Parathyroid adenoma (tissue), 2 donors: ENCODE results near the gene AHSP.
"Not testable (repeated sequence)": the region's sequence is repeated elsewhere in the genome, so short reads cannot be mapped to it uniquely, and the experiment has no call there.

ENCODE experiments used
- H2AFZ ChIP-seq: fragments of 300-600 bp; sonication (generic); one replicate; pipeline ENCODE4 v1.7.0; 2017; ENCODE audit warnings: antibody characterized with exemption, mild to moderate bottlenecking
- H3K27ac ChIP-seq: fragments of 300-600 bp; sonication (generic); one replicate; pipeline ENCODE4 v1.7.0; 2017
- H3K27me3 ChIP-seq: fragments of 300-600 bp; sonication (generic); one replicate; pipeline ENCODE4 v1.7.0; 2017; ENCODE audit warnings: low read length; ENCODE audit not compliant: control insufficient read depth, insufficient read depth
- H3K36me3 ChIP-seq: fragments of 300-600 bp; sonication (generic); one replicate; pipeline ENCODE4 v1.7.0; 2017; ENCODE audit warnings: low read length; ENCODE audit not compliant: control insufficient read depth, insufficient read depth
- H3K4me1 ChIP-seq: fragments of 300-600 bp; sonication (generic); one replicate; pipeline ENCODE4 v1.7.0; 2017; ENCODE audit warnings: control low read depth
- H3K4me2 ChIP-seq: fragments of 300-600 bp; sonication (generic); one replicate; pipeline ENCODE4 v1.7.0; 2017; ENCODE audit warnings: low read length
- H3K4me3 ChIP-seq: fragments of 300-600 bp; sonication (generic); one replicate; pipeline ENCODE4 v1.7.0; 2017; ENCODE audit warnings: low read depth, low read length
- H3K79me2 ChIP-seq: fragments of 300-600 bp; sonication (generic); one replicate; pipeline ENCODE4 v1.7.0; 2017; ENCODE audit warnings: control low read depth
- H3K9ac ChIP-seq: fragments of 300-600 bp; sonication (generic); one replicate; pipeline ENCODE4 v1.7.0; 2017; ENCODE audit warnings: mild to moderate bottlenecking
- H3K9me3 ChIP-seq: fragments of 300-600 bp; sonication (generic); one replicate; pipeline ENCODE4 v1.7.0; 2017; ENCODE audit warnings: low read length; ENCODE audit not compliant: control insufficient read depth
- TF ChIP-seq, protein P1 (sequence below): fragments of 300-600 bp; sonication (generic); IDR thresholded peaks from one replicate; pipeline ENCODE4 v1.7.0; 2017; ENCODE audit warnings: antibody characterized with exemption, mild to moderate bottlenecking
- donor health status: primary hyperparathyroidism.

Gene AHSP

DNA sequence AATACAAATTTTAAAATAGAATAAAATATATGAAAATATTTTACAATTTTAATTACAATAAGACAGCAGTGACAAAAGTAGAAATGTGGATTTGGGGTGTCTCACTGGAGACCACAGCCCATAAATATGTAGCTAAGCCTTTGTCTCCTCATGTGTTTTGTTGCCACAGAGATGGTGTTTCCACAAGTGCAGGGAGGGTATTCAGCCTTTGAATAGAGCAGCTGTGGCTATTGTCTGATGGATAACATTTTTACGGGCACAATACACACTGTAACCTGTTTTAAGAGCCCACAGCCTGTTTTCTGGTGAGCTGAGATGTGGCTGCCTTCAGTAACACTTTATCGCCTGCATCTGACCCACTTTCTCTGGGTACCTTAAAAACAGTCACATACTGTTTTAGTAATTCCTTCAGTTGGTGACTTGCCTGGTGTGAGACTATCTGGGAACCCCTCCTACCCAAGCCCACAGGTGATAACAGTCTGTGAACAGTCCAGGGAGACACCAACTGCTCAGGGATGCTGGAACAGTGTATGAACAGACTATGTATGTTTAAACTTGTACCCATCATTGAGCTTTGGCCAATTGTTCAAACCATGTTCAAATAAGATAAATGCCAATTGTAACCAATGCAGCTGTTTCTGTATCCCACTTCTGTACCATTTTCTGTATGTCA is 7.8 kb upstream of the AHSP start:
- no peaks in the 10 kb centered on the region for H3K79me2 ChIP-seq
- TF ChIP-seq, protein P1, sequence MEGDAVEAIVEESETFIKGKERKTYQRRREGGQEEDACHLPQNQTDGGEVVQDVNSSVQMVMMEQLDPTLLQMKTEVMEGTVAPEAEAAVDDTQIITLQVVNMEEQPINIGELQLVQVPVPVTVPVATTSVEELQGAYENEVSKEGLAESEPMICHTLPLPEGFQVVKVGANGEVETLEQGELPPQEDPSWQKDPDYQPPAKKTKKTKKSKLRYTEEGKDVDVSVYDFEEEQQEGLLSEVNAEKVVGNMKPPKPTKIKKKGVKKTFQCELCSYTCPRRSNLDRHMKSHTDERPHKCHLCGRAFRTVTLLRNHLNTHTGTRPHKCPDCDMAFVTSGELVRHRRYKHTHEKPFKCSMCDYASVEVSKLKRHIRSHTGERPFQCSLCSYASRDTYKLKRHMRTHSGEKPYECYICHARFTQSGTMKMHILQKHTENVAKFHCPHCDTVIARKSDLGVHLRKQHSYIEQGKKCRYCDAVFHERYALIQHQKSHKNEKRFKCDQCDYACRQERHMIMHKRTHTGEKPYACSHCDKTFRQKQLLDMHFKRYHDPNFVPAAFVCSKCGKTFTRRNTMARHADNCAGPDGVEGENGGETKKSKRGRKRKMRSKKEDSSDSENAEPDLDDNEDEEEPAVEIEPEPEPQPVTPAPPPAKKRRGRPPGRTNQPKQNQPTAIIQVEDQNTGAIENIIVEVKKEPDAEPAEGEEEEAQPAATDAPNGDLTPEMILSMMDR = no peak
- H3K4me3 ChIP-seq = no peak overlapping the region
- no peaks in the 10 kb centered on the region for H3K9me3 ChIP-seq
- no peaks in the 10 kb centered on the region for H3K36me3 ChIP-seq
- H3K27me3 ChIP-seq = no peaks in the 10 kb centered on the region
- no peak overlapping the region for H3K27ac ChIP-seq
- H3K4me1 ChIP-seq = no peaks in the 10 kb centered on the region
- no peak overlapping the region for H3K4me2 ChIP-seq
- no peak overlapping the region for H2AFZ ChIP-seq
- H3K9ac ChIP-seq = no peak overlapping the region

DNA sequence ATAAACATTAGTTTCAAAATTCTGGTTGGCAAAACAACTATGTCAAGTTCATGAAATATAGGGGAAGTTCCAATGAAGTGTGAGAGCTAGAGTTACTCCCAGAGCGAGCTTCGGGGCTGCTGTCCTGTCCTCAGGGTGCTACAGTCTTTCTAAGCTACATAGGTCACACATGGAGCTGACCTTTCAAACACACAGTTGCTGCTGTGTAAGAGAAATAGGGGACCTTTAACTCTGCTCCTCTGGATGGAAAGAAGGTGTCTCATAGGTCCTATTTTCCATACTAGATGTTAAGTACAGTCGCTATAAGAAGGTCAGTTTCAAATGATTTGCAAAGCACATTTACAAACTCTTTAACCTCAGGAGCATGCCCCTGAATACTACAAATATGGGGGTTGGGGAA is 6.3 kb upstream of the AHSP start:
- Histone ChIP-seq H3K79me2 (no peaks in the 10 kb centered on the region), H3K9me3 (no peaks in the 10 kb centered on the region), H3K4me1 (no peaks in the 10 kb centered on the region), H3K27me3 (no peaks in the 10 kb centered on the region), H3K4me3 (no peak overlapping the region), H3K36me3 (no peaks in the 10 kb centered on the region), H3K9ac (no peak overlapping the region), H3K27ac (no peak overlapping the region), H3K4me2 (no peak overlapping the region), H2AFZ (no peak overlapping the region)
- TF ChIP-seq, protein P1 = no peak

- Histone ChIP-seq H3K36me3 (no peaks in the 10 kb centered on the region), H3K9me3 (no peaks in the 10 kb centered on the region), H3K27ac (no peak overlapping the region), H2AFZ (no peak overlapping the region), H3K4me2 (no peak overlapping the region), H3K9ac (no peak overlapping the region), H3K79me2 (no peaks in the 10 kb centered on the region), H3K4me1 (no peaks in the 10 kb centered on the region), H3K4me3 (no peak overlapping the region), H3K27me3 (no peaks in the 10 kb centered on the region)
- TF ChIP-seq, protein P1 = no peak
Observed at GRCh38 chr16:31522071-31522470, 5.6 kb upstream of the AHSP start.

GRCh38 chr16:31523768-31524167 is 3.9 kb upstream of the AHSP start:
- not testable (repeated sequence) for H2AFZ ChIP-seq, H3K79me2 ChIP-seq, H3K27ac ChIP-seq, H3K27me3 ChIP-seq, H3K36me3 ChIP-seq, H3K9me3 ChIP-seq, H3K4me1 ChIP-seq, H3K4me3 ChIP-seq, H3K4me2 ChIP-seq, H3K9ac ChIP-seq

DNA sequence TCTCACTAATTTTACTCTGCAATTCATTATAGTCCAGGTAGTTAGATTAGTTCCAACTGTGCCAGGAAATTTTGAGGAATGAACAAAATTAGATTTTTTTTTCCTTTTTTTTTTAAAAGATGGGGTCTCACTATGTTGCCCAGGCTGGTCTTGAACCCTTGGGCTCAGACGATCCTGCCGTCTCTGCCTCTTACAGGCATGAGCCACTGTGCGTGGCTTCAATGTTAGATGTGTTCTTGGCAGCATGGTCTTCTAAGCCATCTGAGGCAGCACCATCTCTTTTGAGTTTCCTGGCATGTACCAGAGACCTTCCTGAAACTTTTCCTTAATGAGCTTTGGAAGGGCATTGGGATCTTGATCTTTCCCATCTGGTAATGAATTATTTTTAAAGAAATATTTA is 2.6 kb upstream of the AHSP start:
- TF ChIP-seq, protein P1 = no peak
- H3K4me2 ChIP-seq = no peak overlapping the region

More for the DNA sequence above, 2.6 kb upstream of the AHSP start:
- no peak overlapping the region for H3K9ac ChIP-seq
- H3K27me3 ChIP-seq = no peaks in the 10 kb centered on the region
- H3K9me3 ChIP-seq = no peaks in the 10 kb centered on the region
- no peak overlapping the region for H3K4me3 ChIP-seq
- no peak overlapping the region for H2AFZ ChIP-seq
- H3K27ac ChIP-seq = no peak overlapping the region
- H3K4me1 ChIP-seq = no peaks in the 10 kb centered on the region
- no peaks in the 10 kb centered on the region for H3K36me3 ChIP-seq
- H3K79me2 ChIP-seq = no peaks in the 10 kb centered on the region
